DMS153 treated with DMSO at 0.1 percent for 48 hours (cell line): ENCODE measurements around the gene APBB2.

Experiments
- DNase-seq: peaks from one replicate; lab custom pipeline; 2025; ENCODE audit not compliant: unreplicated experiment; lab: John Stamatoyannopoulos, UW

Gene APBB2

DNA sequence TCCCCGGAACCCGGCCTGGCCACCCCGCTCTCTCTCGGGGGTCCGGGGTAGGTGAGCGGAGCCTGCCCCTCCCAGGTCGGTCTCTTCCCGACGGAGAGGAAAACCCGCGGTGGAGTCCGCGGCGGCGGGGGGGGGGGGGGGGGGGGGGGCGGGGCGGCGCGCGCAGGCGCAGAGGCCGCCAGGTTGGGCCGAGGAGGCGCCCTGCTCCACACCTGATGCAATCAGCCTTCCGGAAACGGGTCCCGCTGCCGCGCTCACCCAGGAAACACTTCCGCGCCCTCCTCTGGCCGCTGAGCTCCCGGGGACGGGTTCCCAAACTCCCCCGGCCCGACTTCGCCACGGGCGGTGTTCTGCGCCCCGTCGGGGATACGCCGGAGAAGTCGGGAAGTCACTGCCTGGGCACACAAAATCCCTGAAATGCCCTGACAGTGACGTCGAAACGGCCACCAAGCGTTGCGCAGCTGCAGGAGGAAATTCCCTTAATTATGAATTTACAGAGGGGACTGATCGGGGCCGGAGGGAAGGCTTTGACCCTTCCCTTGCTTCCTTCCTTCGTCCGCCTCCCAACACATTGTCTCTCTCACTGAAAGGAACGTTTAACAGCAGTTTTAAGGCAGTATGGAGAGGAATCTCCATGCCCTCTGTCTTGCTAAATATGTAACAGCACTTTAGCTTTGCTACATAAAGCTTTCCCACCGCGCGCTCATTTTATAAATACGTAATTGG, 2.1 kb upstream of the APBB2 start:
- DNase-seq = peak; percentile 42

- DNase-seq = no peak
Observed at GRCh38 chr4:41215969-41216293, 1.6 kb upstream of the APBB2 start.

GRCh38 chr4:41215155-41215554, 813 bp upstream of the APBB2 start:
- no peak for DNase-seq

DNA sequence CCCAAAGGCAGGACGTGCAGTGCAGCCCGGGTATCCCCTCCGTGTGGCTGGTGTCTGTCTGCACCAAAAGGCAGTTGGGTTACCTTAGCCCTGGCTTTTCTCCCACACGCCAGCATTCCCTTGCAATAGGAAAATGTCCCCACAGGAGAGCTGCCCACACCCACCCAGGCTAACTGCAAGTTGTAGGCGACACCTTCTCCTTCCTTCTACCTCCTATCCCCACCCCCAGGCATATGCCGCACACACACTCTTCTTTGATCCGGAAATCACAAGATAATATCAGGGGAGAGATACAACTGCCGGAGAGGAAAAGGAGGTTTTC, 444 bp upstream of the APBB2 start:
- no peak for DNase-seq

DNA sequence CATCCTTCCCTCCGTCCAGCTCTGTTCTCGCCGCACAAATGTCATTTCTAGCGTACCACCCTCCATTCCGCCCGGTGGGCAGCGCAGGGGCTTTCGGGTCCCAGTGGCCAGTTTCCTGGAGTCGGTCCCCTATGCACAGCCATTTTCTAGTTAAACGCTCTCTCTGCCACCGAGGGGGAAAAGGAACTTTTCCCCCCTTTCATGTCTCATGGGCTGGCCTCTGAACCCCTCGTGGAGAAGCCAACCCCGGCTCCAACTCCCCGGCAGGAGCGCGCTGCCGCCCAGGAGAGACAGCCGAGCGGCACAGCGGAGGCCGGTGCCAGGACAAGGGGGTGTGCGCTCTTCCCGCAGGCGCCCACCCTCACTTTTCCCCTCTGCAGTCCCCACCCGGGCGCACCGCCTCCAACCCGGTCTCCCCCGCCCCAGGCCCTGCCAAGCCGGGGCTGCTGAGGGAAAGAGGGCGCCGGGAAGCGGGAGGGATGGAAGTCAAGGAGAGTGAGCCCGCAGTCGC, 662 bp downstream of the APBB2 start:
- DNase-seq = no peak

DNA sequence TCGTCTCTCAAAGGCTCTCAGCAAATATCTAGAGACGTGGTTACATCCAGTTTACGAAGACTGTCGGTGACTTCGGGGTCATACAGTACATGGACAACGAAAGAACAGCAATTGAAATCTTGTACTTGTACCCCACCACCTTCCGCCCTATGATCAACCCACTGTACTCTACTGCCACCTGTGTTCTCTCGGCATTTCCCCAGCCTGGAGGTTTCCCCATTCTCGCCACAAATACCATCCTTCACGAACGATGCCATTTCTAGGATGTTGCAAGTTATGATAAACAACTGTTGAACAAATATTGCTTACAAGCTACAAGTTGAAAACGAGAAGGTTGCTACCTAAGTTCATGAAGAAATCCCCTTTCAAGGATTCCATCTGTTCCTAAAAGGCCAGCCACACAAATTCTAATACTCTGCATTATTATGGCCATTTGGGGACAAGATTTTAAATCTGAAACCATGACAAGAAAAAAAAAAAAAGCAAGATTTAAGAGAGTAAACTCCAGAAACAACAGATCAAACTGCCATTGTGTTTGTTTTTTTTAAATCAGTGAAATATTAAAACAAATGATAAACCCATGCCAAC, 1.6 kb downstream of the APBB2 start:
- no peak for DNase-seq

DNA sequence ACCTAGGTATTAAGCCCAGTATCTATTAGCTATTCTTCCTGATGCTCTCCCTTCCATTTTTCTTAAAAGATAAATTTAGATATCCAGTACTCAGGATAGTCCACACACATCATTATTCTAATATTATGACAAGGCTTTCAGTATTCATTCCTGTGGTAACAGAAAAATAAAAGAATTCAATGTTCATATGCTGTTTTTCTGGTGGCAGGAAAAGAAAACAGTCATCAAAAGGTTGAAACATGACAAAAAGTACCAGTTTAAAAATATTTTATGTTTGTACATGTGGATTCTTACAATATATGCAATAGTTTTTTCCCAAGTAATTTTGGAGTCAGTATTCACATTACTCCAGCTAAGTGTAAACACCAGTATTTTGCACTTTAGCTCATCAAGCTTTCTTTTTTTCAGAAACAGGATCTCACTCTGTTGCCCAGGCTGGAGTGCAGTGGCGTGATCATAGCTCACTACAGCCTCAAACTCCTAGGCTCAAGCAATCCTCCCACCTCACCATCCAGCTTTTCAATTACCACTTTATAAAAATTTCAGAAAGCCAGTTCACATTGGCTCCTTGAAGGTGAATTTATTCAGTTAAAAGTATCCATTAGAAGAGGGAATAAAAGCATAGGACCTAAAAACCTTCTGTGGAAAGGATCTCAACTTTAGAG, 2.3 kb downstream of the APBB2 start:
- DNase-seq = no peak

DNA sequence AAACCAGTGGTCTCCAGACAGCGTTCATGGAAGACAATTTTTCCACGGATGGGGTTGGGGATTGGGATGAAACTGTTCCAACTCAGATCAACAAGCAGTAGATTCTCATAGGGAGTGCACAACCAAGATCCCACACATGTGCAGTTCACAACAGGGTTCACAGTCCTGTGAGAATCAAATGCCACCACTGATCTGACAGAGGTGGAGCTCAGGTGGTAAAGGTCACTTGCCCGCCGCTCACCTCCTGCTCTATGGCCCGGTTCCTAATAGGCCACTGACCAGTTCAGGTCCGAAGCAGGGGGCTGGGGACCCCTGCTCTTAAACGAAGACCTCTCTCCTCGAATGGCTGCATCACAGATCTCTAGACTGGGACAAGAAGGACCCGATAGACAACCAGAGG, 4.4 kb downstream of the APBB2 start:
- no peak for DNase-seq

DNA sequence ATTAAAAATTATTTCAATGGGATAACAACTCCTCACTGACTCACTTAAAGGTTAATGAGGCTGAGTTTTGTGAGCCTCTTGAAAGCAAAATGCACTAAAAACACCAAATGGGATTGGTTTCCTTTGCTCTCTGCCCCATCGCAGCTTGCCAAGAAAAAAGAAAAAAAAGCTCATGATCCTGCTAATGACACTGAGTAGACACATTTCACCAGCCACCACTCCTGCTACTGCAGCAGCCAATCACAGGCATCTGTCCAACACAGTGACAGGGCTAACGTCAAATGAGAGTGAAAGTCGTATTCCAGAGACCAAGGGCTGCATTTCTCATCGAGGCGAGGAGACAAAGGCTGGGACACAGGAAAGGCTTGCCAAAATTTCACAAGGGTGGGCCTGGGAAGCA, 5.2 kb downstream of the APBB2 start:
- DNase-seq = no peak

DNA sequence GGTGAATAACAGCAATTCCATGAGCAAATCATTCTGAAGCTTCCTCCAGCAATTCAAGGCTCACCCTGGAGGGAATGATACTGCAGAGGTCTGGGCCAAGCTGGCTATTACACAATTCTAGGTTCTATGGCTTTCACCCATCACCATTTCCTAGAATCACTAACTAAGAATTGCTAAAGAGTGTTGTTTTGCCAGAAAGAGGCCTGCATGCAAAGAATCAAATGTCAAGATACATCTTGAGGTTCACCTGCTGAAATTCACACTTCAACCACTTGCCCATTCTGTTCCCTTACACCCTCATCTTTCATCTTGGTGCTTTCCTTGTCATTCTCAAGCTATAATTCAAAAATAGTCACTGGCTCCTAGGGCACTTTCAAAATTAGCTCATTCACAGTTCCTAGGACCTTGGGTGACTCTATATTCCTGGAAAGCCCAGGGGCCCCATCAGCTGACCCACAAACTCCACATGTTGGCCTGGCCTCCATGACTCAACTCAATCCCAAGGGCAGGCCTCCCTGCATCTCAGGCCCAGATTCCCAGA, 7.0 kb downstream of the APBB2 start:
- no peak for DNase-seq

GRCh38 chr4:41205854-41206460, 8.4 kb downstream of the APBB2 start:
- DNase-seq = no peak

DNA sequence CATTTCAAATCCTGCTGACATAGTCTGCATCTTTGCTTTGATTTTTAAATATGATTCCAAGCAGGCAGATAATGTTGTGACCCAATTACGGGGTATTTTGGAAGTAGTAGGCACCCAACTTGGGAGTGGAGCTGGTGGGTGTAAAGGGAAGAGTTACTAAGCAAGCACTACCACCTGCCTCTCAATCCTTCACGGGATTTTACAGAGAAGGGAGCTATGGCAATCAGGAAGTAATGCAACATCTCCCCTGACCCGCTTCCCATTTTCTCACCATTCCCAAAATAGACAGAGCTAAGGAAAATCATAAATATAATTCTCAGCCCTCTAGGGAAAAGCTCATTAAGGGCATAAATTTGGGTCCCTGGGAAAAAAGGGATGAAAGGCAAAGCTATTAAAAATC, 9.2 kb downstream of the APBB2 start:
- no peak for DNase-seq

- DNase-seq = no peak
Observed at GRCh38 chr4:41204400-41204978, 9.9 kb downstream of the APBB2 start.

DNA sequence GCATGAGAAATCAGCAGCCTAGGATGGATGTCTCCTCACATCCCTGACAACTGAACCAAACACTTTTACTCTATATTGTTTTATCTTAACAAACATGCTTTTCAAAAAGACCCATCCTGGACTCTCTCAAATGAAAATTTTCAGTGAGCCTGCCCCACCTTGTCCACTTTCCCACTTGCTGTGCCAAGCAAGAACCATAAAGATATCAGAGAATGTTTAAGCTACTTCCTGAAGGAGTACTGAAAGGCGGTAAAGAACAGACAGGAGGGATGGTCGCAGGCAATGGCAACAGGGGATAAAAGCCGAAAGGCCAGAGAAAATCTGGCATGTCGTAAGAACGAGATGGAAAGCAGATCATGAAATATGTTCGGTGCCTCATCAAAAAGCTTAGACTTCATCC, 10.5 kb downstream of the APBB2 start:
- no peak for DNase-seq

DNA sequence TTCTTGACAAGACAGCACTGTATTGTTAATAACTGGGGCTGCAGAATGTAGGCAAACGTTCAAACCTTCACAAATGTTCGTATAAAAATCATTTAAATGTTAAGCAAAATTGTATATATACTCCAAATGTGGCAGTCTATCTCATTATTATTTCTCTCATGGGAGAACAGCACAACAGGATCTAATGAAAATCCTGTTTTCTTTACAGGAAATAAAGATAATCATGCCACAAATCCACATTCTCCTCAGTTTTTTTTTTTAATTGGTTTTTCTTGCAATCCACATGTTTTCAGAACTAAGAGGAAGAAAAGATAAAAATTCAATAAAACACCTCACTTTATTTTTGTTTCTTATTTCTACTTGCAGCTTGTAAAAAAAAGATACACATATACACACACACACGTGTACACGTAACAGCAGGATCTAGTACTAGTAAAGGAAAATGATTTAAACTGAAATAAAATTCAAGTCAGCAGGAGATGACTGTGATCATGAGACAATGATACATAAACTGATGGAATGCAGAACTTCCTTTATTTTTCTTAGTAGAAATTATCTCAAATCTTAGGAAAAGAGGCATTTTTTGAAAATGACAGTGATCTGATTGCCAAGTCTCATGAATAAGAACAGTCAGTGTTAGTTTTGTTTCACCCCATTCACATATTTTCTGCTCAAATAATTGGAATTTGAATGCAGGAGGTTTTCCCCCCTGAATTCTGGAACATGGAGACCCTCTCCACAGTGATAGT, 11.3 kb downstream of the APBB2 start:
- DNase-seq = no peak

DNA sequence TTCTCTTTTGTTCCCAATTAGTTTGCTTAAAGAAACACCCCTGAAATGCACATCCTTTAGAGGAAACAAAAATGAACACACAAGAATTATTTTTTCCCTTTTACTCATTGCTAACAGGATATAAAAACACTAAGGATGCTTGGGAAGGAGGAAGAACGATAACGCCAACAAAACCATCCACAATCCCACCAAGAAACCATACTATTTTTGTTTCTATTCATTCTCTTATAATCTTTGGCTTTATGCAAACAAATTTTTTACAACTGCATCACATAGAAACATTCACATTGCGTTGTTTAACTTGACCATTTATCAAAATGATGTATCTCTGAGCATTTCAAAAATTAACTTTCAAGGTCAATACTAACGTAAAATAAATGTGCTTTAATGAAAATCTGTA, 12.0 kb downstream of the APBB2 start:
- no peak for DNase-seq

GRCh38 chr4:41200486-41201017, 13.8 kb downstream of the APBB2 start:
- DNase-seq = no peak

GRCh38 chr4:41199788-41200187, 14.6 kb downstream of the APBB2 start:
- no peak for DNase-seq

DNA sequence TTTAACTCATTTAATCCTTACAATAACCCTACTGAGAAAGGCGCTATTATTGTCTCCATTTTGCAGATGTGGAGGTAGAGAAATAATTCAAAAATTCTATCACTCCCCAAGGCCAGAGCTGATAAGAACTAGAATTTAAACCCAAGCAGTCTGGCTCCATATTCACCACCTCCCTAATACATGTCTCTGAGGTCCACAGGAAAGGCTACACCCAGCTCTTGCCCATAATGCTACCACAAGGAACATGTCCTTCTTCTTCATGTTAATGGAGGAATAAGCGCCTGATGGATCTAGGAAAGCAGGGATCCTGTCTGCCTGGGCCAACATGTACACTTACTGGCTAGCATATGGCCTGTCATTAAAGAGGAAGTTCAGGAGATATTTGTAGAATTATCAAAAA, 16.3 kb downstream of the APBB2 start:
- DNase-seq = no peak

GRCh38 chr4:41197495-41197894, 16.8 kb downstream of the APBB2 start:
- DNase-seq = no peak
